KOPT-K1 (cell line): ENCODE results near the gene LRP5.
"Not testable (repeated sequence)": the region's sequence is repeated elsewhere in the genome, so short reads cannot be mapped to it uniquely, and the experiment has no call there.

Experiments used
- H3K27ac ChIP-seq: fragments of 200-600 bp; sonication (generic); 2 replicates; pipeline ENCODE4 v1.5.1; 2016; ENCODE audit warnings: antibody characterized with exemption, mild to moderate bottlenecking, low read depth, low read length; ENCODE audit not compliant: poor library complexity, severe bottlenecking
- H3K36me3 ChIP-seq: fragments of 200-600 bp; sonication (generic); 2 replicates; pipeline ENCODE4 v1.5.1; 2017; ENCODE audit warnings: antibody characterized with exemption, mild to moderate bottlenecking, low read length, moderate library complexity; ENCODE audit not compliant: insufficient read depth
- H3K9me3 ChIP-seq: fragments of 200-600 bp; sonication (generic); 2 replicates; pipeline ENCODE4 v1.5.1; 2017; ENCODE audit warnings: antibody characterized with exemption, low read length, mild to moderate bottlenecking; ENCODE audit not compliant: insufficient read depth, poor library complexity, severe bottlenecking

LRP5 gene

DNA sequence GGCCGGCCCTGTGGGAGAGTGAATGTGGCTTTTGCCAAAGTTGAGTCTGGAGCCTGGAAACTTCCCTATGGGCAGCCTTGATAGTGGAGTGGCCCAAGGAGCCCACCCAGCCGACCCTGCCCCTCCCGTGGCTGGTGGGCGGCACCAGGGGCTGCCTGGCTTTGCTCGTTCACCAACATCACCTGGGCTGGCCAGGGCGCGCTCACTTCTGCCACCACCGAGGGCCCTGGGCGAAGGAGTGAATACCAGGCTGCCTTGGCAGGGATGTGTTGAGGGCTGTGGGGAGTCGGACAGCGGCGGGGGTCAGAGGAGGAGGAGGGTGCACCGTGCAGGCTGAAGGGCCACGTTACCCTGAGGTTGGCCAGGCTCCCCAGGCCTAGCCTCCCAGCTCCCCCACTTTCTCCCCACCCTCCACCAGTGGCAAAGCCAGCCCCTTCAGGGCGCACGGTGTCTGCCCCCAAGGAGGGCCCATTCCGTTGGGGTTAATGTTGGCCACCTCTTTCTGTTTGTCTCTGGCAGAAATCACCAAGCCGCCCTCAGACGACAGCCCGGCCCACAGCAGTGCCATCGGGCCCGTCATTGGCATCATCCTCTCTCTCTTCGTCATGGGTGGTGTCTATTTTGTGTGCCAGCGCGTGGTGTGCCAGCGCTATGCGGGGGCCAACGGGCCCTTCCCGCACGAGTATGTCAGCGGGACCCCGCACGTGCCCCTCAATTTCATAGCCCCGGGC lies 125.7 kb downstream of the LRP5 start:
- no peaks in the 10 kb centered on the region for H3K36me3 ChIP-seq
- H3K9me3 ChIP-seq = no peaks in the 10 kb centered on the region
- H3K27ac ChIP-seq = no peak overlapping the region

DNA sequence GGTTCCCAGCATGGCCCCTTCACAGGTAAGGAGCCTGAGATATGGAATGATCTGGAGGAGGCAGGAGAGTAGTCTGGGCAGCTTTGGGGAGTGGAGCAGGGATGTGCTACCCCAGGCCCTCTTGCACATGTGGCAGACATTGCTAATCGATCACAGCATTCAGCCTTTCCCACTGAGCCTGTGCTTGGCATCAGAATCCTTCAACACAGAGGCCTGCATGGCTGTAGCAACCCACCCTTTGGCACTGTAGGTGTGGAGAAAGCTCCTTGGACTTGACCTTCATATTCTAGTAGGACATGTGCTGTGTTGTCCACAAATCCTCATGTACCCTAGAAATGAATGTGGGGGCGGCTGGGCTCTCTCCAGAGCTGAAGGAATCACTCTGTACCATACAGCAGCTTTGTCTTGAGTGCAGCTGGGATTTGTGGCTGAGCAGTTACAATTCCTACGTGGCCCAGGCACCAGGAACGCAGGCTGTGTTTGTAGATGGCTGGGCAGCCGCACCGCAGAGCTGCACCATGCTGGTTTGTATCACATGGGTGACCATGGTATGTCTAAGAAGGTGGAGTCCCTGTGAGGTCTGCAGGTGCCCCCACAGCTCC lies 126.4 kb downstream of the LRP5 start:
- Histone ChIP-seq H3K9me3 (no peaks in the 10 kb centered on the region), H3K36me3 (no peaks in the 10 kb centered on the region), H3K27ac (no peak overlapping the region)

DNA sequence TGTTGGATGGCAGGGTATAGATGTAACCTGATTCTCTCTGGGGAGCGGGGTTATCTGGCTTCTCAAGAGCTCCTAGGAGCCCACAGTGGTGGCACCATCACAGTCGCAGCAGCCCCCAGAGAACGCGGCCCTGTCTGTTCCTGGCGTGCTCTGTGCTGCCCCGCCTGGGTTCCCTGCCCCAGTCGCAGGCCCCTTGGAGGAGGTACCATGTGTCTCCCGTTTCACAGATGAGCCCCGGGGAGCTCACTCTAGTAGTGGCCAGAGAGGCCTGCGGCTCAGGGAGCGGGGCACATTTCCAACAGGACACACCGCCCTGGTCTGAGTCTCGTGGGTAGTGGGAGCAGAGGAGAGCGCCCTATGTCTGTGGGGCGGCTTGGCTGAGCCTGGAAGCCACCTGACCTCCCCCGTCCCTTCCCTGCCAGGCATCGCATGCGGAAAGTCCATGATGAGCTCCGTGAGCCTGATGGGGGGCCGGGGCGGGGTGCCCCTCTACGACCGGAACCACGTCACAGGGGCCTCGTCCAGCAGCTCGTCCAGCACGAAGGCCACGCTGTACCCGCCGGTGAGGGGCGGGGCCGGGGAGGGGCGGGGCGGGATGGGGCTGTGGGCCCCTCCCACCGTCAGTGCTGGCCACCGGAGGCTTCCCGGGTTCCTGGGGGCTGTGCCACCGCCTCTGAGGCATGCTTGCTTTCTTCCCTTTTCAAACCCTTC lies 127.1 kb downstream of the LRP5 start:
- Histone ChIP-seq H3K36me3 (no peaks in the 10 kb centered on the region), H3K27ac (no peak overlapping the region), H3K9me3 (no peaks in the 10 kb centered on the region)

DNA sequence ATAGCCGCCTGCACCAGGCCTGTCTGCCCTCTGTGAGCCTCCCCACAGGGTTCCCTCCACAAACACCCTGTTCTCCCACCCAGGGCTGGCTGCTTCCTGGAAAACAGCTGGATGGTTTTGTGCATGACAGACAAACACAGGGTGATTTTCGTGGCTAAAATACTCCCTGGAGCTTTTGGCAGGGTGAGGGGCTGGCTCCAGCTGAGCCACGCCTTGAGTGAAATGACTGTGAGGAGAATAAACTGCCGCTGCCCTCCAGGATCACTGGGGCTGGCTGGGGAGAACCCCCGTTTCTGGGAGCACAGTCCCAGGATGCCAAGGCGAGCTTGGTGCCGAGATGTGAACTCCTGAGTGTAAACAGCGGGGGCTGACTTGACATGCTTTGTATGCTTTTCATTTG lies 127.8 kb downstream of the LRP5 start:
- Histone ChIP-seq H3K36me3 (no peaks in the 10 kb centered on the region), H3K27ac (no peak overlapping the region)

DNA sequence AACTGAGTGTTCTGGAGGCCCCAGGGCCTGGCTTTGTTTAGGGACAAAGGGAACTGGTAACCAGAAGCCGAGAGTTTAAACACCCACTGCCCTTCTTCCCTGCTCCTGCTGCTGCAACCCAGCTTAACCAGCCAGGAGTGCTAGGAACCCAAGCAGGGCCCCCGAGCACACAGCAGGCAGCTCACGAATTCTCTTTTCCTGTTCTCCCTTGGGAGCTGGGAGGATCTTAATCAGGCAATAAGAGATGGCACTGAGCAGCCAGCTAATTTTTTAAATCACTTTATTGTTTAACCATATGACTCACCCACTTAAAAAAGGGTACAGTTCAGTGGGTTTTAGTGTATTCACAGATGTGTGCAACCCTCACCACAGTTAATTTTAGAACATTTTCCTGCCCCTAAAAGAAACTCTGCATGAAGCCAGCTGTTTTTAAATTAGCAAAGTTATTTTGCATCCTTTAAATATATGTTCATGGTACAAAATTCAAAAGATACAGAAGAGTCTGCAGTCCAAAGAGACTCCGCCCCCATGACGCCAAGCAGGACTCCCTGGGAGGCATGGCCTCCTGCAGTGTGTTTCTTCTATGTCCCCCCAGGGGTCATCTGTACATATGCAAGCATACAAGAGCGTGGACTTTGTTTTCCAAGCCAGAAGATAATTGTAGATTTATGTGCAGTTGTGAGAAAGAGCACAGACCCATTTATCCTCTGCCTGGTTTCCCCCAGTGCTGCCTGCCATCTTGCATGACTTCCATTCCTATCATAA lies 129.3 kb downstream of the LRP5 start:
- Histone ChIP-seq H3K9me3 (no peaks in the 10 kb centered on the region), H3K36me3 (no peaks in the 10 kb centered on the region), H3K27ac (no peak overlapping the region)

More for the DNA sequence above, 127.8 kb downstream of the LRP5 start:
- H3K9me3 ChIP-seq = no peaks in the 10 kb centered on the region

DNA sequence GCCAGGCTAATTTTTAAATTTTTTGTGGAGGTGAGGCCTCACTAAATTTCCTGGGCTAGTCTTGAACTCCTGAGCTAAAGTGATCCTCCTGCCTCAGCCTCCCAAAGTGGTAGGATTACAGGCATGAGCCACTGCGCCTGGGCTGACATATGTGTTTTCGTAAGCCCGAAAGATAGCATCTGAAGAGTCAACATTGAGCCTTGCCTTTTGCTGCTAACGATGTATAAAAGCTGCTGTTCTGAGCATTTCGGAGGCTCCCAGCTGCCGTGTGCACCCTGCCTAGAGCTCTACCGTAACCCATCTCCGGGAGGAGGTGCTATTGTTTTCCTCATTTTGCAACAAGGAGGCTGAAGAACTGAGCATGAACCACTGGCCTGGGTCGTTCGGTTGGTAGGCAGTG lies 130.0 kb downstream of the LRP5 start:
- Histone ChIP-seq H3K27ac (no peak overlapping the region), H3K9me3 (no peaks in the 10 kb centered on the region), H3K36me3 (no peaks in the 10 kb centered on the region)

DNA sequence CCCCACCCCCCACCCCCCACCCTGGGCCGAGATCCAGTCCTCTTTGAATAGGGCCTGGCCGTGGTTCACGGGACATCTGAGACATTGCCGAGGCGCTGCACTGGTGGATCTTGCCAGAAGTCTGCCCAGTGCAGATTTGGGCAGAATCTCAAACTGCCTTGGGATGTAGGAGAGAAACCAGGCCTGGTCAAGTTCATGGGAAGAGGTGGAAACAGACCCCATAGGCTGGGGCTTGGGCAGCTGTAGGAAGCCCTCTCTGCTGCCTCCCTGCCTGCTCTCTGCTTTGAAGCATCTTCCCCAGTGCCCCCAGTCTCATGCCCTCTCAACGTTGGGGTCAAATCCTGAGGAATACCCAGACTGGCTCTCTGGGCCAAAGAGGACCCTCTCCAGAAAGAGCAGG lies 132.2 kb downstream of the LRP5 start:
- Histone ChIP-seq H3K9me3 (no peaks in the 10 kb centered on the region), H3K27ac (no peak overlapping the region), H3K36me3 (no peaks in the 10 kb centered on the region)

DNA sequence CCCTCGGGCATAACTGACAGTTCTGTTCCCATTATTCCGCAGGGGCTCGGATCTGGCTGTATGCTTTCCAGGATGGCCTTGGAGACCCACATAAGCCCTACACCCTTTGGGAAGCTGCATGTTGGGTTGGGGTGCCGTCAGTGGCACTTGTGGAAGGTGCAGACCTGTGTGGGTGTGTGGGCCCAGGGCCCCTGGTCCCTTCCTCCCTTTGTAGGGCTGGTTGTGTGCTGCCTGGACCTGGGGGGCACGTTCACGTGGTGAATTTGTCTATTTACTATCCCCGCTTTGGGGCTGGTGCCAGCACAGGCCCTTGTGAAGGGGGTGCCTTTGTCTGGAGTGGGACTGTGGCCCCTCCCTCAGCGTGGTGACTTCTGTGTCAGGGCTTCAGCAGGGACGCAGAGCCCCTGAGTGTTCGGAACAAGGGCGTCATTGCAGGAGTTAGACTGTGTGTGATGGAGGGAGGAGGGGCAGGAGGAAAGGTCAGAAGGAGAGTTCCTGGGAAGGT lies 133.2 kb downstream of the LRP5 start:
- no peak overlapping the region for H3K27ac ChIP-seq

DNA sequence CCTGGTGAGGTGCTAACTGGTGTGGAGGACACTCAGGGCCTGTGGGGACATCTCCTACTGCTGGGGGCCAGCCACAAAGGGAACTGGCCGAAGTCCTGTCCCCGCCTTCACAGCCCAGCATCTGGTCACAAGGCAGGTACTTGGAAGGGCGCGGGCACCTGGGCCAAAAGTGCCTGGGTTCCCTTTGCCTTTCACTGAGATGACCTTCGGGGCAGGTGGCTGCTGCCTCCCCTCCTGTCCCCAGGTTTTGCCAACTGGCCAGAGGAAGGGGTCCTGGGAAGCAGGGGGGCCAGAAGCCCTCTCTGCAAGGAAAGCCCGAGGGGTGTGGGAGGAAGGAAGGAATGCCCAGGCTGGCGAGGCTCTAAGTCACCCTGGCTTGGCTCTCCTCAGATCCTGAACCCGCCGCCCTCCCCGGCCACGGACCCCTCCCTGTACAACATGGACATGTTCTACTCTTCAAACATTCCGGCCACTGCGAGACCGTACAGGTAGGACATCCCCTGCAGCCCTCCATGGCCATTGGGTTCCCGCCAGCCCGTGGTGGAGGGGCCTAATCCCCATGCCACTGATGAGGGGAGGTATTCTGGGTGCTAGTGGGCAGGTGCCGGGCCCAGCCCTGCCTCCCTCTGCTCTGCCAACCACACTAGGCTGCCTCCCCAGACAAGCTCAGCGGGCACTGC lies 133.8 kb downstream of the LRP5 start:
- no peaks in the 10 kb centered on the region for H3K9me3 ChIP-seq
- no peak overlapping the region for H3K27ac ChIP-seq

More for the DNA sequence above, 133.2 kb downstream of the LRP5 start:
- Histone ChIP-seq H3K9me3 (no peaks in the 10 kb centered on the region), H3K36me3 (no peaks in the 10 kb centered on the region)

DNA sequence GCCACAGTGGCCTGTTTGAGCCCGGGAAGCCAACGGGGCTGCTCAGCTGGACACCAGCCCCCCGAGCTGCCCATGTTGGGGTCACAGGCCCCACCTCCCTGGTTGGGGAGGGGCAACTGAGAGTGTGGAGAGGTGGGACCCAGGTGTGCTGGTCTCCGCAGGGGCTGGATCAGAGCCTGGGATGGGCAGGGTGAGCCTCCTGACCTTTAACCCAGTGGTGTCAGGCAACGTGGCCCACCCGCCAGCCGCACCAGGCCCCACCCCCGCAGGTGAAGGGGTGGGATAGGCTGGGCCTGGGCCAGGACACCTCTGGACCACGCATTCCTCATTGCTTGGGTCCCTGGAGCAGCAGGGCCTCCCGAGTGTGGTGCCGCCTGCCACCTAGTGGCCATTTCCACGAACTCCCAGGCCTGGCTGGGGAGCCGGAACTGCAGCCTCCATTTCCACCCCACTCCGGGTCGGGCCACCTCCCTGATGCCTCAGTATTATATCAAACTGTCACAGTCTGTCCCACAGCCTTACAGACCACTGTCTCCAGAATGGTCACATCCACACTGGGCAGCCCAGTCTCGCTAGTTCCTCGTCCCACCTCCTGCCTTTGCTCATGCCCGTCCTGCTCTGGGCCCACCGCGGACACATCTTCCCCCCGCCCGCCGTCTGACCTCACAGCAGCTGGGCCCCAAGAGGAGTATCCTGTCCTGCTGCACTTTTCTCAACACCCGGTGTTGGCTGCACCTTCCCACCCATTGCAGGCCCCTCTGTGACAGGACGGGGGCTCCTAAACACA lies 134.8 kb downstream of the LRP5 start:
- no peak overlapping the region for H3K27ac ChIP-seq
- H3K9me3 ChIP-seq = no peaks in the 10 kb centered on the region
- H3K36me3 ChIP-seq = no peaks in the 10 kb centered on the region

More for the DNA sequence above, 133.8 kb downstream of the LRP5 start:
- no peaks in the 10 kb centered on the region for H3K36me3 ChIP-seq

DNA sequence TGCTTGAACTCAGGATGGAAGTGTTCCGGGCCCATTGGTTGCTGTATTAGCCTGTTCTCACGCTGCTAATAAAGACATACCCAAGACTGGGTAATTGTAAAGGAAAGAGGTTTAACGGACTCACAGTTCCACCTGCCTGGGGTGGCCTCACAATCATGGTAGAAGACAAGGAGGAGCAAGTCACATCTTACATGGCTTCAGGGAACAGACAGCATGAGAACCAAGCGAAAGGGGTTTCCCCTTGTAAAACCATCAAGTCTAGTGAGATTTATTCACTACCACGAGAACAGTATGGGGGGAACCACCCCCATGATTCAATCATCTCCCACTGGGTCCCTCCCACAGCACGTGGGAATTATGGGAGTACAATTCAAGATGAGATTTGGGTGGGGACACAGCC lies 135.5 kb downstream of the LRP5 start:
- not testable (repeated sequence) for H3K36me3 ChIP-seq, H3K27ac ChIP-seq, H3K9me3 ChIP-seq

DNA sequence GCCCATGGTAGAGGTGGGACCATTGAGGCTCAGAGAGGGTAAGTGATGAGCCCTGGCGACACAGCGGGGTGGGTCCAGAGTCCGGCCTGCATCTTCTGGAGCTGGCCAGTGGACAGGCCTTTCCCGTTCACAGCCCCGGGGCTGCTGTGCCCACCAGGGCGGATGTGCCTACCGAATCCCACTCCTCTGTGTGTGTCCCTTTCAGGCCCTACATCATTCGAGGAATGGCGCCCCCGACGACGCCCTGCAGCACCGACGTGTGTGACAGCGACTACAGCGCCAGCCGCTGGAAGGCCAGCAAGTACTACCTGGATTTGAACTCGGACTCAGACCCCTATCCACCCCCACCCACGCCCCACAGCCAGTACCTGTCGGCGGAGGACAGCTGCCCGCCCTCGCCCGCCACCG lies 136.2 kb downstream of the LRP5 start:
- Histone ChIP-seq H3K27ac (no peak overlapping the region), H3K36me3 (no peaks in the 10 kb centered on the region), H3K9me3 (no peaks in the 10 kb centered on the region)

DNA sequence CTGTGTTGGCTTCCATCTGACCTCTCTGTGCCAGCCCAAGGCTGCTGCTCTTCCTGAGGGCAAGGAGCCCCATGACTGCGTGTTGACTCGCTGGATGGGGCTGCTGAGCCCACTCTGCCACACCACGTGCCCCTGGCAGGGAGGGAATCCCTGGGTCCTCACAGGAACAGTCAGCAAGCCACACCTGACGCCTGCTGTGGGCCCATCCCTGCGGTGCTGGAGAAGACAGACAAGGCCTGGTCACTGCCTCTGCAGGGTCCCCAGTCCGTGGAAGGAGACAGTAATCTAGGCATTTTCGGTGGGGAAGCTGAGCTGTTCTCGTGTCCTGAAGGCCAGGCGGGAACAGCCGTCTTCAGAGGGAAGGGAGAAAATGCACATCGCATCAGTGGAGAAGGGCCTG lies 137.6 kb downstream of the LRP5 start:
- H3K9me3 ChIP-seq = no peaks in the 10 kb centered on the region
- H3K27ac ChIP-seq = no peak overlapping the region
- no peaks in the 10 kb centered on the region for H3K36me3 ChIP-seq

DNA sequence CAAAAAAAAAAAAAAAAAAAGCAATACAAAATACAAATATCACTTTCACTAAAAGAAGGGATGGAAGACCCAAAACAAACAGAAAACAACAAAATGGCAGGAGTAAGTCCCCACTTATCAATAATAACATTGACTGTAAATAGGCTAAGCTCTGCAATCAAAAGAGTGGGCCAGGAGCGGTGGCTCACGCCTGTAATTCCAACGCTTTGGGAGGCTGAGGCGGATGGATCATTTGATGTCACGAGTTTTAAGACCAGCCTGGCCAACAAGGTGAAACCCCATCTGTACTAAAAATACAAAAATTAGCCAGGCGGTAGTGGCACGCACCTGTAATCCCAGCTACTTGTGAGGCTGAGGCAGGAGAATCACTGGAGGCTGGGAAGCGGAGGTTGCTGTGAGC lies 138.3 kb downstream of the LRP5 start:
- Histone ChIP-seq H3K36me3 (no peaks in the 10 kb centered on the region), H3K27ac (no peak overlapping the region), H3K9me3 (no peaks in the 10 kb centered on the region)
